HepG2 (cell line): ENCODE data around the gene PDE3B. TPM values are rescaled to one million over a fixed set of nuclear protein-coding genes. Genes with fewer than 3 reads are reported as not detected.

Source experiments
- ATAC-seq: fragments of 200-7000 bp; cut with Tn5 transposase; 3 replicates; pipeline ENCODE4 v1.9.1; 2020; ENCODE audit warnings: mild to moderate bottlenecking, moderate library complexity
- BruUV-seq: library from RNA; stranded (reverse); fragments of 400-500 nt; replicated peaks from 2 replicates; lab custom pipeline; 2021; lab: Mats Ljungman, UMichigan
- CTCF ChIA-PET: fragments of 300-600 bp; formaldehyde crosslinking; extraction: SDS; loops from one replicate; lab custom pipeline; 2021; ENCODE audit warnings: low total read pairs, inconsistent platforms, low intra/inter-chr PET ratio; lab: Yijun Ruan, JAX
- POLR2A ChIA-PET: fragments of 350-600 bp; sonication (Branson Sonifier 250); formaldehyde crosslinking; loops from one replicate; lab custom pipeline; 2020; ENCODE audit warnings: antibody characterized with exemption, inconsistent platforms; lab: Yijun Ruan, JAX
- DNase-seq: peaks from one replicate; pipeline ENCODE4 v3.0.0-alpha.2; 2015; ENCODE audit warnings: low spot score
- FAIRE-seq: peaks from 3 replicates; lab custom pipeline; 2011; peaks lifted over from hg19 to GRCh38; lab: Jason Lieb, UNC
- H2AFZ ChIP-seq: one replicate; pipeline ENCODE4 v1.6.1; 2011; ENCODE audit warnings: low read length, inconsistent platforms
- H3K27ac ChIP-seq: fragments of 300-600 bp; 3 replicates; pipeline ENCODE4 v1.8.0; 2011; ENCODE audit warnings: mixed run types, mild to moderate bottlenecking, mixed read lengths, low read length, inconsistent platforms; ENCODE audit not compliant: insufficient read depth; ENCODE audit errors: extremely low read length
- H3K27me3 ChIP-seq, 2 experiments: fragments of 200-600 bp in 1 of 2; 2 replicates in 1 of 2; 3 replicates in 1 of 2; pipeline versions ENCODE4 v1.6.0 to v1.8.0; 2011; ENCODE audit warnings: low read length in 2 of 2, mild to moderate bottlenecking in 2 of 2, moderate library complexity in 2 of 2, inconsistent platforms in 1 of 2; ENCODE audit not compliant: insufficient read depth in 2 of 2, control insufficient read depth in 1 of 2
- H3K36me3 ChIP-seq, 2 experiments: fragments of 200-600 bp in 1 of 2; replicated peaks in 1 of 2; 2 replicates in 1 of 2; 3 replicates in 1 of 2; pipeline versions ENCODE4 v1.5.1 to v1.8.0; 2011; ENCODE audit warnings: low read length in 2 of 2, inconsistent platforms in 1 of 2; ENCODE audit not compliant: insufficient read depth in 2 of 2, control insufficient read depth in 1 of 2
- H3K4me1 ChIP-seq: 2 replicates; pipeline ENCODE4 v1.5.1; 2012; ENCODE audit warnings: low read length, inconsistent platforms; ENCODE audit not compliant: insufficient read depth
- H3K4me2 ChIP-seq: 2 replicates; pipeline ENCODE4 v1.6.0; 2011; ENCODE audit warnings: low read depth, low read length, inconsistent platforms
- H3K4me3 ChIP-seq, 3 experiments: fragments of 200-600 bp in 1 of 3; sonication (generic), shearing (Covaris generic) in 1 of 3; replicated peaks in 1 of 3; 2 replicates each; pipeline ENCODE4 v1.5.1; 2011 to 2016; ENCODE audit warnings: low read length in 3 of 3, inconsistent platforms in 2 of 3, low read depth in 2 of 3, mild to moderate bottlenecking in 2 of 3, control low read depth in 1 of 3, mixed read lengths in 1 of 3; ENCODE audit not compliant: insufficient read depth in 1 of 3
- H3K79me2 ChIP-seq: one replicate; pipeline ENCODE4 v1.6.1; 2011; ENCODE audit warnings: low read length, inconsistent platforms; ENCODE audit not compliant: insufficient read depth
- H3K9ac ChIP-seq: 2 replicates; pipeline ENCODE4 v1.6.0; 2011; ENCODE audit warnings: mild to moderate bottlenecking, low read depth, low read length, inconsistent platforms; ENCODE audit not compliant: insufficient read depth
- H3K9me3 ChIP-seq: 2 replicates; pipeline ENCODE4 v1.5.1; 2012; ENCODE audit warnings: mild to moderate bottlenecking, low read length
- H4K20me1 ChIP-seq: 2 replicates; pipeline ENCODE4 v1.6.0; 2011; ENCODE audit warnings: inconsistent platforms, mild to moderate bottlenecking, low read length, moderate library complexity; ENCODE audit not compliant: insufficient read depth
- DMTF1 ChIP-seq: sonication (generic); formaldehyde crosslinking; IDR thresholded peaks from 2 replicates; pipeline ENCODE4 v1.4.0; 2020; ENCODE audit warnings: mild to moderate bottlenecking, missing genetic modification reagents
- HNRNPH1 ChIP-seq: fragments of 200-400 bp; formaldehyde crosslinking; optimal IDR thresholded peaks from 2 replicates; pipeline ENCODE3; 2017; ENCODE audit warnings: mild to moderate bottlenecking, low read depth, low read length
- HOMEZ ChIP-seq: IDR thresholded peaks from 2 replicates; pipeline ENCODE4 v1.6.1; 2016; ENCODE audit warnings: low read depth
- SIX4 ChIP-seq: sonication (generic); formaldehyde crosslinking; IDR thresholded peaks from 2 replicates; pipeline ENCODE4 v1.4.0; 2020; ENCODE audit warnings: missing genetic modification reagents
- ZFP1 ChIP-seq: IDR thresholded peaks from 2 replicates; pipeline ENCODE4 v1.6.1; 2016
- ZIK1 ChIP-seq: sonication (generic); formaldehyde crosslinking; IDR thresholded peaks from 2 replicates; pipeline ENCODE4 v1.5.0; 2020; ENCODE audit warnings: mild to moderate bottlenecking, low read depth, missing genetic modification reagents, borderline replicate concordance
- ZNF18 ChIP-seq: sonication (generic); formaldehyde crosslinking; IDR thresholded peaks from 2 replicates; pipeline ENCODE4 v1.8.0; 2022; ENCODE audit warnings: mild to moderate bottlenecking, missing genetic modification reagents; ENCODE audit not compliant: insufficient replicate concordance
- WGBS: methylation state at CpG from one replicate; pipeline ENCODE4 v1.1.6; 2017; ENCODE audit warnings: low lambda C conversion rate; 5-methylcytosine and 5-hydroxymethylcytosine counted together
- in situ Hi-C: cut with HindIII; loops from 2 replicates; pipeline ENCODE4 v1.10.0; 2017; ENCODE audit warnings: low pct_unique_long_range_greater_than_20kb; ENCODE audit not compliant: extremely low pct_ligation_motif_present
- intact Hi-C: fragments of 100-400 bp; cut with micrococcal nuclease; formaldehyde crosslinking; loops from one replicate; pipeline ENCODE4 v1.10.0; 2022; ENCODE audit not compliant: unreplicated experiment
- polyA plus RNA-seq, 8 experiments: library from polyadenylated mRNA; depleted of rRNA in 3 of 8; stranded (reverse) in 7 of 8; unstranded in 1 of 8; fragments of >200 nt; fragmentation: Illumina TruSeq in 4 of 8; extraction: Trizol in 4 of 8; gene quantifications; 2 replicates each; pipeline versions ENCODE4 v1.2.1 to v1.2.3, GENCODE V29; 2011 to 2016; ENCODE audit warnings: low read depth in 4 of 8, missing spikeins in 1 of 8, mixed read lengths in 1 of 8; ENCODE audit not compliant: insufficient read depth in 1 of 8
- total RNA-seq, 5 experiments: library from RNA; depleted of rRNA; stranded (reverse); fragments of >200 nt; fragmentation: Illumina TruSeq; extraction: Trizol; gene quantifications; 2 replicates each; pipeline ENCODE4 v1.2.3, GENCODE V29; 2016; ENCODE audit warnings: low read depth in 1 of 5

Gene PDE3B
- total and polyA plus RNA-seq, 2 of the 13 experiments (the other 11 are each of a cell fraction or from before 2014, with no cell fraction given) = 14.1 to 26.5 TPM

DNA sequence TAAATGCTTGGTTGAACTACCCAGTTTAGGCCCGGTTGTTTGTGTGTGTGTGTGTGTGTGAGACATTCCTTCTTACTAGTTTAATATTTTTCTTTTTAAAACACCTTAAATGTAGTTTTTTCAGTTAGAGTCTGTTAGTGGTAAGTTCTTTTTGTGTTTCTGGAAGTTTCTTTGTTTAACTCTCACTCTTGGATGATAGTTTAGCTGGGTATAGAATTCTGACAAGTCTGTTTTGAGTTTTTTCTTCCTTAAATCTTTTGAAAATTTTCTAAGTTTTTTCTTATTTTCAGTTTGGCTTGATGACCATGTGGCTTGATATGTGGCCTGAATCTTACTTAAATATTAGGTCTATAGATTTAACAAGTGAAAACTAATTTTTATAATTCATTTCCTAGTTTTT, 60.1 kb downstream of the PDE3B start:
- H3K36me3 ChIP-seq = no peaks in the 10 kb centered on the region; a peak in 2 of 5 replicates
- DNase-seq (no peak), FAIRE-seq (no peak), ATAC-seq (no peak)
- H3K9me3 ChIP-seq = peaks cover 32% of the 10 kb centered on the region
- H3K9ac ChIP-seq = no peak overlapping the region
- H3K4me1 ChIP-seq = no peaks in the 10 kb centered on the region
- H2AFZ ChIP-seq = no peak overlapping the region
- H3K27ac ChIP-seq = no peak overlapping the region
- no peak overlapping the region for H3K4me3 ChIP-seq
- POLR2A ChIA-PET = no interaction called here
- CTCF ChIA-PET = no interaction called here
- peaks cover 62% of the 10 kb centered on the region for H3K79me2 ChIP-seq
- H3K4me2 ChIP-seq = no peak overlapping the region
- no peaks in the 10 kb centered on the region for H3K27me3 ChIP-seq
- intact Hi-C loops = no loop called here
- H4K20me1 ChIP-seq = no peaks in the 10 kb centered on the region
- TF ChIP-seq HOMEZ (CRISPR knock-in tag) (no peak), ZFP1 (CRISPR knock-in tag) (peak; percentile 99)
- TF ChIP-seq, all 625 proteins: peak for 1
- WGBS = 96% methylated on average over 1 of the region's 1 CpG
- BruUV-seq = no TSS peak
- in situ Hi-C loops = no loop called here

GRCh38 chr11:14705067-14705466, 61.5 kb downstream of the PDE3B start:
- Histone ChIP-seq H3K27ac (no peak overlapping the region), H3K4me2 (no peak overlapping the region), H3K27me3 (no peaks in the 10 kb centered on the region), H4K20me1 (no peaks in the 10 kb centered on the region), H3K4me3 (no peak overlapping the region), H3K9ac (no peak overlapping the region), H3K36me3 (no peaks in the 10 kb centered on the region; a peak in 2 of 5 replicates), H3K9me3 (peaks cover 32% of the 10 kb centered on the region), H2AFZ (no peak overlapping the region), H3K4me1 (no peaks in the 10 kb centered on the region), H3K79me2 (peaks cover 52% of the 10 kb centered on the region)
- FAIRE-seq (no peak), ATAC-seq (no peak), DNase-seq (no peak)
- CTCF ChIA-PET = no interaction called here
- intact Hi-C loops = no loop called here
- WGBS = 97% methylated on average over 2 of the region's 2 CpGs
- no TSS peak for BruUV-seq
- TF ChIP-seq ZNF18 (CRISPR knock-in tag) (no peak), SIX4 (CRISPR knock-in tag) (no peak), HNRNPH1 (no peak), DMTF1 (CRISPR knock-in tag) (no peak), ZIK1 (no peak)
- TF ChIP-seq, all 625 proteins: peak for 0
- POLR2A ChIA-PET = no interaction called here
- in situ Hi-C loops = no loop called here
